ENCODE data around the gene SLC16A3. TPM values are rescaled to one million over a fixed set of nuclear protein-coding genes. Genes with fewer than 3 reads are reported as not detected.

The SLC16A3 gene
- total RNA-seq, 1 experiment from 2014 or later: 28.7 TPM

DNA sequence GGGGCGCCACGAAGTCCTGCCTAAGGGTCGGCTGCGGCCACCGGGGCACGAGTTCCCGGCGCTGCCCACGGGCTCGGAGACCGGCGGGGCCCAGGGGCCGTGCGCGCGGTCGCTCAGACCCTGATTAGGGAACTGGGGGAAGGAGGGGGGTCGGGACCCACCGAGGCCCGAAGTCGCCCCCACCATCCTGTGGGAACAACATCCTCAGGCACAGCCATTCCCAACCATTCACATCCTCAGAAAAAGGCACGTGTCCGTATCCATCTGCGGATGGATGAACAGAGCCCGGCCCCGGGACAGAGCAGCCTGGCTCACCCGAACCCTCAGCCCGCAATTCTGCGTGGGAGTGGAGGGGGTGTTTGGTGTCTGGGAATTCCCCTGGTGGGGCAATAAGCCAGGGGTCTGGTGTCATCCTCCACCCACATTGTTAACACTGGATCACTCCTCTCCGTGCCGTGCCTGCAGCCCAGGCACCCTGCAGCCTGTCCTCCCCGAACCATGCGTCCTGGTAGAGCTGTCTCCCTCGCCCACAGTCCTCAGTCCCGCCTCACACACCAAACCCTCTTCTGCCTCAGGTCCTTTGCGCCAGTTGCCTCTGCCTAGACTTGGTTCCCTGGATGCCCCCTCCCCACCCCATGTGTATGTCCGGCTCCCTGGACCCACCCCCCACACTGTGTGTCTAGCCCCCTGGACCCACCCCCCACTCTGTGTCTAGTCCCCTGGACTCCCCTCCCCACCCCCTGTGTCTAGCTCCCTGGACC is 15.4 kb upstream of the SLC16A3 start:
- Mint-ChIP-seq H3K27me3 (ENCODE audit: low read depth) (peaks cover 24% of the 10 kb centered on the region), H3K9me3 (no peaks in the 10 kb centered on the region; the same call in 1 of the 2 replicates), H3K36me3 (no peaks in the 10 kb centered on the region), H3K4me1 (peaks cover 5% of the 10 kb centered on the region; the same call in 1 of the 2 replicates), H3K4me3 (peak overlapping the region; percentile 70), H3K27ac (no peak overlapping the region)
- ATAC-seq (peak; percentile 52), DNase-seq (ENCODE audit: low spot score) (no peak)
- ChIA-PET POLR2A (interaction anchor here (0.6 to 1.5 kb wide), 2 partner anchors 171 to 380 kb away, joined by 3 read pairs; partner anchors contain the start of gene MCRIP1), CTCF (interaction anchor here (0.6 to 2.0 kb wide), 6 partner anchors 7 to 183 kb away, joined by 3 to 7 read pairs (median 4); no protein-coding TSS in a partner anchor)
- TF ChIP-seq, protein P1, sequence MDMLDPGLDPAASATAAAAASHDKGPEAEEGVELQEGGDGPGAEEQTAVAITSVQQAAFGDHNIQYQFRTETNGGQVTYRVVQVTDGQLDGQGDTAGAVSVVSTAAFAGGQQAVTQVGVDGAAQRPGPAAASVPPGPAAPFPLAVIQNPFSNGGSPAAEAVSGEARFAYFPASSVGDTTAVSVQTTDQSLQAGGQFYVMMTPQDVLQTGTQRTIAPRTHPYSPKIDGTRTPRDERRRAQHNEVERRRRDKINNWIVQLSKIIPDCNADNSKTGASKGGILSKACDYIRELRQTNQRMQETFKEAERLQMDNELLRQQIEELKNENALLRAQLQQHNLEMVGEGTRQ (CRISPR knock-in tag; IDR thresholded peaks at IDR 0.05): peak; percentile 82
- TF ChIP-seq ZNF121 (CRISPR knock-in tag; IDR thresholded peaks at IDR 0.05): peak; percentile 88
- no peak for TF ChIP-seq TEAD4 (CRISPR knock-in tag; IDR thresholded peaks at IDR 0.05)
- no peak for TF ChIP-seq ZNF416 (CRISPR knock-in tag; IDR thresholded peaks at IDR 0.05)
- no peak for TF ChIP-seq FOXK1 (CRISPR knock-in tag; IDR thresholded peaks at IDR 0.05)
- TF ChIP-seq NFYB (CRISPR knock-in tag; conservative IDR thresholded peaks at IDR 0.05; ENCODE audit: low read depth): 0 out of 2 replicates have a peak, but pooled peaks have one; percentile 0
- TF ChIP-seq ZNF232 (CRISPR knock-in tag; IDR thresholded peaks at IDR 0.05): no peak
- no peak for TF ChIP-seq ZNF138 (CRISPR knock-in tag; conservative IDR thresholded peaks at IDR 0.05)
- TF ChIP-seq, protein P2, sequence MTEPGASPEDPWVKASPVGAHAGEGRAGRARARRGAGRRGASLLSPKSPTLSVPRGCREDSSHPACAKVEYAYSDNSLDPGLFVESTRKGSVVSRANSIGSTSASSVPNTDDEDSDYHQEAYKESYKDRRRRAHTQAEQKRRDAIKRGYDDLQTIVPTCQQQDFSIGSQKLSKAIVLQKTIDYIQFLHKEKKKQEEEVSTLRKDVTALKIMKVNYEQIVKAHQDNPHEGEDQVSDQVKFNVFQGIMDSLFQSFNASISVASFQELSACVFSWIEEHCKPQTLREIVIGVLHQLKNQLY (CRISPR knock-in tag; IDR thresholded peaks at IDR 0.05): no peak
- TF ChIP-seq ZNF263 (CRISPR knock-in tag; IDR thresholded peaks at IDR 0.05; ENCODE audit: low read depth): no peak
- TF ChIP-seq, protein P3, sequence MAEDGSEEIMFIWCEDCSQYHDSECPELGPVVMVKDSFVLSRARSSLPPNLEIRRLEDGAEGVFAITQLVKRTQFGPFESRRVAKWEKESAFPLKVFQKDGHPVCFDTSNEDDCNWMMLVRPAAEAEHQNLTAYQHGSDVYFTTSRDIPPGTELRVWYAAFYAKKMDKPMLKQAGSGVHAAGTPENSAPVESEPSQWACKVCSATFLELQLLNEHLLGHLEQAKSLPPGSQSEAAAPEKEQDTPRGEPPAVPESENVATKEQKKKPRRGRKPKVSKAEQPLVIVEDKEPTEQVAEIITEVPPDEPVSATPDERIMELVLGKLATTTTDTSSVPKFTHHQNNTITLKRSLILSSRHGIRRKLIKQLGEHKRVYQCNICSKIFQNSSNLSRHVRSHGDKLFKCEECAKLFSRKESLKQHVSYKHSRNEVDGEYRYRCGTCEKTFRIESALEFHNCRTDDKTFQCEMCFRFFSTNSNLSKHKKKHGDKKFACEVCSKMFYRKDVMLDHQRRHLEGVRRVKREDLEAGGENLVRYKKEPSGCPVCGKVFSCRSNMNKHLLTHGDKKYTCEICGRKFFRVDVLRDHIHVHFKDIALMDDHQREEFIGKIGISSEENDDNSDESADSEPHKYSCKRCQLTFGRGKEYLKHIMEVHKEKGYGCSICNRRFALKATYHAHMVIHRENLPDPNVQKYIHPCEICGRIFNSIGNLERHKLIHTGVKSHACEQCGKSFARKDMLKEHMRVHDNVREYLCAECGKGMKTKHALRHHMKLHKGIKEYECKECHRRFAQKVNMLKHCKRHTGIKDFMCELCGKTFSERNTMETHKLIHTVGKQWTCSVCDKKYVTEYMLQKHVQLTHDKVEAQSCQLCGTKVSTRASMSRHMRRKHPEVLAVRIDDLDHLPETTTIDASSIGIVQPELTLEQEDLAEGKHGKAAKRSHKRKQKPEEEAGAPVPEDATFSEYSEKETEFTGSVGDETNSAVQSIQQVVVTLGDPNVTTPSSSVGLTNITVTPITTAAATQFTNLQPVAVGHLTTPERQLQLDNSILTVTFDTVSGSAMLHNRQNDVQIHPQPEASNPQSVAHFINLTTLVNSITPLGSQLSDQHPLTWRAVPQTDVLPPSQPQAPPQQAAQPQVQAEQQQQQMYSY (CRISPR knock-in tag; IDR thresholded peaks at IDR 0.05): no peak
- TF ChIP-seq CBFB (CRISPR knock-in tag; IDR thresholded peaks at IDR 0.05; ENCODE audit: low read depth): no peak
- TF ChIP-seq, protein P4, sequence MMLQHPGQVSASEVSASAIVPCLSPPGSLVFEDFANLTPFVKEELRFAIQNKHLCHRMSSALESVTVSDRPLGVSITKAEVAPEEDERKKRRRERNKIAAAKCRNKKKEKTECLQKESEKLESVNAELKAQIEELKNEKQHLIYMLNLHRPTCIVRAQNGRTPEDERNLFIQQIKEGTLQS (CRISPR knock-in tag; conservative IDR thresholded peaks at IDR 0.05): no peak
- TF ChIP-seq, protein P5, sequence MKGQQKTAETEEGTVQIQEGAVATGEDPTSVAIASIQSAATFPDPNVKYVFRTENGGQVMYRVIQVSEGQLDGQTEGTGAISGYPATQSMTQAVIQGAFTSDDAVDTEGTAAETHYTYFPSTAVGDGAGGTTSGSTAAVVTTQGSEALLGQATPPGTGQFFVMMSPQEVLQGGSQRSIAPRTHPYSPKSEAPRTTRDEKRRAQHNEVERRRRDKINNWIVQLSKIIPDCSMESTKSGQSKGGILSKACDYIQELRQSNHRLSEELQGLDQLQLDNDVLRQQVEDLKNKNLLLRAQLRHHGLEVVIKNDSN (CRISPR knock-in tag; IDR thresholded peaks at IDR 0.05): peak; percentile 84

DNA sequence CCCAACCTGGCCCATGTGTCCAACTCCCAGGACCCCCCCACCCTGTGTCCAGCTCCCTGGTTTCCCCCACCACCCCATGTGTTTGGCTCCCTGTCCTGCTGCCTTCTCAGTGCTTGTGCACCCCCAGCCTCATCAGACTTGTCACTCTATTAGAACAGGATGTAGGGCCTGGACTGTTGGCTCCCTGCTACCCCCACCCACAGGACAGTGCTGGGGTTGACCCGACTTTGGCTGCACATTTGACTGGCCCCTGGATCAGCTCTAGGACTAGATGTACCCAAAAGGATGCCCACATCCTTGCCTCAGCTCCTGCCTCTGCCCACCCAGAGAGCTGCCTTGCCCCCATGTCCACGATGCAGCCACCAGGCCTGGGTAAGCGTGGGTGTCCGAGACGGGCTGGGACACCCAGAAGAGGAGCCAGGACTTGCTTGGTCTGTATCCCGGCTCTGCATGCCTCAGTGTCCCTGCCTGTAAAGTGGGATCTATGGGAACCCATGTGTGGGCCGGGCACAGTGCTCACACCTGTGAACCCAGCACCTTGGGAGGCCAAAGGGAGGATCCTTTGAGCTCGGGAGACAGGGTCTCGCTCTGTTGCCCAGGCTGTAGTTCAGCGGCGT is 14.7 kb upstream of the SLC16A3 start:
- Mint-ChIP-seq H3K27ac (no peak overlapping the region), H3K4me3 (peak overlapping the region; percentile 53), H3K9me3 (no peaks in the 10 kb centered on the region; the same call in 1 of the 2 replicates), H3K4me1 (peaks cover 5% of the 10 kb centered on the region; the same call in 1 of the 2 replicates), H3K36me3 (no peaks in the 10 kb centered on the region), H3K27me3 (ENCODE audit: low read depth) (peaks cover 24% of the 10 kb centered on the region)
- POLR2A ChIA-PET: interaction anchor here (0.6 to 1.5 kb wide), 2 partner anchors 171 to 381 kb away, joined by 3 read pairs; partner anchors contain the start of gene MCRIP1
- CTCF ChIA-PET: interaction anchor here (0.6 to 1.5 kb wide), 3 partner anchors 8 to 87 kb away, joined by 3 to 4 read pairs (median 4); no protein-coding TSS in a partner anchor
- DNase-seq (ENCODE audit: low spot score) (no peak), ATAC-seq (no peak)
- TF ChIP-seq, protein P6, sequence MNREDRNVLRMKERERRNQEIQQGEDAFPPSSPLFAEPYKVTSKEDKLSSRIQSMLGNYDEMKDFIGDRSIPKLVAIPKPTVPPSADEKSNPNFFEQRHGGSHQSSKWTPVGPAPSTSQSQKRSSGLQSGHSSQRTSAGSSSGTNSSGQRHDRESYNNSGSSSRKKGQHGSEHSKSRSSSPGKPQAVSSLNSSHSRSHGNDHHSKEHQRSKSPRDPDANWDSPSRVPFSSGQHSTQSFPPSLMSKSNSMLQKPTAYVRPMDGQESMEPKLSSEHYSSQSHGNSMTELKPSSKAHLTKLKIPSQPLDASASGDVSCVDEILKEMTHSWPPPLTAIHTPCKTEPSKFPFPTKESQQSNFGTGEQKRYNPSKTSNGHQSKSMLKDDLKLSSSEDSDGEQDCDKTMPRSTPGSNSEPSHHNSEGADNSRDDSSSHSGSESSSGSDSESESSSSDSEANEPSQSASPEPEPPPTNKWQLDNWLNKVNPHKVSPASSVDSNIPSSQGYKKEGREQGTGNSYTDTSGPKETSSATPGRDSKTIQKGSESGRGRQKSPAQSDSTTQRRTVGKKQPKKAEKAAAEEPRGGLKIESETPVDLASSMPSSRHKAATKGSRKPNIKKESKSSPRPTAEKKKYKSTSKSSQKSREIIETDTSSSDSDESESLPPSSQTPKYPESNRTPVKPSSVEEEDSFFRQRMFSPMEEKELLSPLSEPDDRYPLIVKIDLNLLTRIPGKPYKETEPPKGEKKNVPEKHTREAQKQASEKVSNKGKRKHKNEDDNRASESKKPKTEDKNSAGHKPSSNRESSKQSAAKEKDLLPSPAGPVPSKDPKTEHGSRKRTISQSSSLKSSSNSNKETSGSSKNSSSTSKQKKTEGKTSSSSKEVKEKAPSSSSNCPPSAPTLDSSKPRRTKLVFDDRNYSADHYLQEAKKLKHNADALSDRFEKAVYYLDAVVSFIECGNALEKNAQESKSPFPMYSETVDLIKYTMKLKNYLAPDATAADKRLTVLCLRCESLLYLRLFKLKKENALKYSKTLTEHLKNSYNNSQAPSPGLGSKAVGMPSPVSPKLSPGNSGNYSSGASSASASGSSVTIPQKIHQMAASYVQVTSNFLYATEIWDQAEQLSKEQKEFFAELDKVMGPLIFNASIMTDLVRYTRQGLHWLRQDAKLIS (CRISPR knock-in tag; IDR thresholded peaks at IDR 0.05; ENCODE audit: borderline replicate concordance): no peak
- TF ChIP-seq NFATC4 (CRISPR knock-in tag; IDR thresholded peaks at IDR 0.05): no peak
- no peak for TF ChIP-seq NFYB (CRISPR knock-in tag; conservative IDR thresholded peaks at IDR 0.05; ENCODE audit: low read depth)
- TF ChIP-seq ZNF121 (CRISPR knock-in tag; IDR thresholded peaks at IDR 0.05): 0 out of 2 replicates have a peak, but pooled peaks have one; percentile 4
- no peak for TF ChIP-seq NR2C2 (CRISPR knock-in tag; IDR thresholded peaks at IDR 0.05)

Measured in WTC11 (cell line).